Gastroesophageal sphincter (tissue), 3 donors: ENCODE results near the gene RNF41.

ENCODE experiments used
- EP300 ChIP-seq: sonication (generic); formaldehyde crosslinking; IDR thresholded peaks from one replicate; pipeline ENCODE4 v1.6.1; 2017; ENCODE audit warnings: antibody characterized with exemption, mild to moderate bottlenecking
- POLR2A ChIP-seq, 2 donors: fragments of 450-650 bp; IDR thresholded peaks; one replicate each; pipeline ENCODE4 v1.6.1; 2017; ENCODE audit warnings: antibody characterized with exemption in 2 of 2, mild to moderate bottlenecking in 2 of 2, moderate library complexity in 1 of 2
- TF ChIP-seq, protein P1 (sequence below), 4 experiments: fragments of 200-600 bp in 2 of 4; fragments of 450-650 bp in 2 of 4; sonication (generic) in 1 of 4; IDR thresholded peaks; one replicate each; pipeline ENCODE4 v1.5.1; 2017 to 2019; ENCODE audit warnings: antibody characterized with exemption in 4 of 4, mild to moderate bottlenecking in 2 of 4, moderate library complexity in 2 of 4

DNA sequence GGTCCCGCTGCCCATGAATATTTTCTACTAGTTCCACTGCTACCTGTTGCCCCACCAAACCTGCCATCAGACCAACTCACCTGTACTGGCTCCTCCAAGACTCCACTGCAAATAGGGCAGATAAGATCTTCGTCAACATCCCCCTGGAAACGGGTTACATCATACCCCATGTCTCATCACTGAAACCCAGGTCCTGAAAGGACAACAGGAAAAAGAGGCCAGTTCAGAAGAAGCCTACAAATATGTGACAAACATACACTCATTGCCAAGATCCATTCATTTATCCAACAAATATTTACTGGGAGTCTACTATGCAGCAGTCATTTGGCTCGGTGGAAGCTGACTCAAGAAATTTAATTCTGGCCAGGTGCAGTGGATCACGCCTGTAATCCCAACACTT lies 7.8 kb downstream of the RNF41 start:
- TF ChIP-seq, protein P1, sequence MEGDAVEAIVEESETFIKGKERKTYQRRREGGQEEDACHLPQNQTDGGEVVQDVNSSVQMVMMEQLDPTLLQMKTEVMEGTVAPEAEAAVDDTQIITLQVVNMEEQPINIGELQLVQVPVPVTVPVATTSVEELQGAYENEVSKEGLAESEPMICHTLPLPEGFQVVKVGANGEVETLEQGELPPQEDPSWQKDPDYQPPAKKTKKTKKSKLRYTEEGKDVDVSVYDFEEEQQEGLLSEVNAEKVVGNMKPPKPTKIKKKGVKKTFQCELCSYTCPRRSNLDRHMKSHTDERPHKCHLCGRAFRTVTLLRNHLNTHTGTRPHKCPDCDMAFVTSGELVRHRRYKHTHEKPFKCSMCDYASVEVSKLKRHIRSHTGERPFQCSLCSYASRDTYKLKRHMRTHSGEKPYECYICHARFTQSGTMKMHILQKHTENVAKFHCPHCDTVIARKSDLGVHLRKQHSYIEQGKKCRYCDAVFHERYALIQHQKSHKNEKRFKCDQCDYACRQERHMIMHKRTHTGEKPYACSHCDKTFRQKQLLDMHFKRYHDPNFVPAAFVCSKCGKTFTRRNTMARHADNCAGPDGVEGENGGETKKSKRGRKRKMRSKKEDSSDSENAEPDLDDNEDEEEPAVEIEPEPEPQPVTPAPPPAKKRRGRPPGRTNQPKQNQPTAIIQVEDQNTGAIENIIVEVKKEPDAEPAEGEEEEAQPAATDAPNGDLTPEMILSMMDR (IDR thresholded peaks at IDR 0.05): no peak
- no peak for TF ChIP-seq POLR2A (IDR thresholded peaks at IDR 0.05)
- no peak for TF ChIP-seq EP300
